ENCODE results near the gene PRKACG.
"Not testable (repeated sequence)": the region's sequence is repeated elsewhere in the genome, so short reads cannot be mapped to it uniquely, and the experiment has no call there.

Gene PRKACG

GRCh38 chr9:69023650-69024049, 9.7 kb upstream of the PRKACG start:
- DNase-seq: no peak

GRCh38 chr9:69020301-69021145, 6.6 kb upstream of the PRKACG start:
- DNase-seq: no peak

- peak; percentile 56 for DNase-seq
Measured at GRCh38 chr9:69019808-69020207, 5.9 kb upstream of the PRKACG start.

GRCh38 chr9:69018737-69019136, 4.8 kb upstream of the PRKACG start:
- no peak for DNase-seq

GRCh38 chr9:69016191-69017096, 2.5 kb upstream of the PRKACG start:
- DNase-seq: no peak

- no peak for DNase-seq
Measured at GRCh38 chr9:69013382-69013727, 558 bp downstream of the PRKACG start.

GRCh38 chr9:69012696-69013381, 1.1 kb downstream of the PRKACG start:
- no peak for DNase-seq

GRCh38 chr9:69009708-69010107, 4.2 kb downstream of the PRKACG start:
- no peak for DNase-seq

GRCh38 chr9:69004836-69005235, 9.1 kb downstream of the PRKACG start:
- no peak for DNase-seq

GRCh38 chr9:69003051-69003450, 10.9 kb downstream of the PRKACG start:
- no peak for DNase-seq

- DNase-seq: no peak
Measured at GRCh38 chr9:69001921-69002320, 12.0 kb downstream of the PRKACG start.

- peak; percentile 71 for DNase-seq
Measured at GRCh38 chr9:68999393-69000105, 14.4 kb downstream of the PRKACG start.

- DNase-seq: no peak
Measured at GRCh38 chr9:68998812-68999211, 15.1 kb downstream of the PRKACG start.

GRCh38 chr9:68998385-68998784, 15.5 kb downstream of the PRKACG start:
- DNase-seq: no peak

- no peak for DNase-seq
Measured at GRCh38 chr9:68997666-68998065, 16.2 kb downstream of the PRKACG start.

- no peak for DNase-seq
Measured at GRCh38 chr9:68996462-68996861, 17.5 kb downstream of the PRKACG start.

GRCh38 chr9:68995776-68996175, 18.1 kb downstream of the PRKACG start:
- no peak for DNase-seq

GRCh38 chr9:68991457-68991856, 22.5 kb downstream of the PRKACG start:
- no peak for DNase-seq

- not testable (repeated sequence) for DNase-seq
Measured at GRCh38 chr9:68986949-68987348, 27.0 kb downstream of the PRKACG start.

- no peak for DNase-seq
Measured at GRCh38 chr9:68983522-68984424, 30.1 kb downstream of the PRKACG start.

- no peak for DNase-seq
Measured at GRCh38 chr9:68983008-68983411, 30.9 kb downstream of the PRKACG start.

GRCh38 chr9:68981789-68982188, 32.1 kb downstream of the PRKACG start:
- no peak for DNase-seq

Data from CD4-positive, alpha-beta T cell treated with Interleukin-6 for 4 hours (primary cell).